WERI-Rb-1 (cell line): ENCODE data around the gene SLU7.

Experiments used
- DNase-seq: peaks from one replicate; pipeline ENCODE4 v3.0.0-alpha.2; 2020
- H3K27ac ChIP-seq: fragments of 250-450 bp; sonication (Bioruptor Pico); 2 replicates; pipeline ENCODE4 v1.5.1; 2020; ENCODE audit warnings: mild to moderate bottlenecking, moderate library complexity
- H3K27me3 ChIP-seq: fragments of 250-450 bp; sonication (Bioruptor Pico); 2 replicates; pipeline ENCODE4 v1.5.1; 2021; ENCODE audit warnings: mild to moderate bottlenecking, low read depth, moderate library complexity; ENCODE audit not compliant: insufficient read depth, severe bottlenecking
- H3K36me3 ChIP-seq: fragments of 250-450 bp; sonication (Bioruptor Pico); 2 replicates; pipeline ENCODE4 v1.5.1; 2020; ENCODE audit warnings: mild to moderate bottlenecking, moderate library complexity
- H3K4me3 ChIP-seq: 2 replicates; pipeline ENCODE4 v1.5.1; 2011; ENCODE audit warnings: low read depth, mild to moderate bottlenecking, control low read depth, low read length
- H3K9me3 ChIP-seq: fragments of 250-450 bp; sonication (Bioruptor Pico); 2 replicates; pipeline ENCODE4 v1.5.1; 2021; ENCODE audit warnings: mild to moderate bottlenecking, moderate library complexity; ENCODE audit not compliant: severe bottlenecking
- TF ChIP-seq, protein P1 (sequence below): IDR thresholded peaks from 2 replicates; pipeline ENCODE4 v1.5.1; 2011; ENCODE audit warnings: low read depth, mild to moderate bottlenecking, control low read depth, inconsistent platforms, low read length

SLU7 gene

DNA sequence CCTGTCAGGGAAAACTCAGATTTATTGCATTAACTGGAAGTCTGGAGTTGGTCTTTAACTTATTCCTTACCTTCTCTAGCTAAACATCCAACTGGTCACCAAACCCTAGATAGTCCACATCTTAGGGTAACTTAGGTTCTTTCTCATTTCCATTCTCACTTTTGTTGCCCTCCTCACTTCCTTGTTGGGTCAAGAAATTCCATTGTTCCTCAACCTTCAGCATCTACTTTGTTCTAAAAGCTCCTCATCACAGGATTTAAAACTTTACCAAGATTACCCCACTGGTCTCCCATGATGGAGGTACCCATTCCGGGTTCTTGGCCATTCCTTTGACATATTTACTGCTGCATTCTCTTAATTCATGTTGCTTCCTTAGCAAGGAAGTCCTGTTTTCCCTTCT is 34.9 kb upstream of the SLU7 start:
- DNase-seq = no peak
- Histone ChIP-seq H3K36me3 (no peaks in the 10 kb centered on the region), H3K9me3 (peaks cover 3% of the 10 kb centered on the region), H3K27ac (no peak overlapping the region), H3K4me3 (no peak overlapping the region), H3K27me3 (no peaks in the 10 kb centered on the region)
- TF ChIP-seq, protein P1, sequence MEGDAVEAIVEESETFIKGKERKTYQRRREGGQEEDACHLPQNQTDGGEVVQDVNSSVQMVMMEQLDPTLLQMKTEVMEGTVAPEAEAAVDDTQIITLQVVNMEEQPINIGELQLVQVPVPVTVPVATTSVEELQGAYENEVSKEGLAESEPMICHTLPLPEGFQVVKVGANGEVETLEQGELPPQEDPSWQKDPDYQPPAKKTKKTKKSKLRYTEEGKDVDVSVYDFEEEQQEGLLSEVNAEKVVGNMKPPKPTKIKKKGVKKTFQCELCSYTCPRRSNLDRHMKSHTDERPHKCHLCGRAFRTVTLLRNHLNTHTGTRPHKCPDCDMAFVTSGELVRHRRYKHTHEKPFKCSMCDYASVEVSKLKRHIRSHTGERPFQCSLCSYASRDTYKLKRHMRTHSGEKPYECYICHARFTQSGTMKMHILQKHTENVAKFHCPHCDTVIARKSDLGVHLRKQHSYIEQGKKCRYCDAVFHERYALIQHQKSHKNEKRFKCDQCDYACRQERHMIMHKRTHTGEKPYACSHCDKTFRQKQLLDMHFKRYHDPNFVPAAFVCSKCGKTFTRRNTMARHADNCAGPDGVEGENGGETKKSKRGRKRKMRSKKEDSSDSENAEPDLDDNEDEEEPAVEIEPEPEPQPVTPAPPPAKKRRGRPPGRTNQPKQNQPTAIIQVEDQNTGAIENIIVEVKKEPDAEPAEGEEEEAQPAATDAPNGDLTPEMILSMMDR = no peak

DNA sequence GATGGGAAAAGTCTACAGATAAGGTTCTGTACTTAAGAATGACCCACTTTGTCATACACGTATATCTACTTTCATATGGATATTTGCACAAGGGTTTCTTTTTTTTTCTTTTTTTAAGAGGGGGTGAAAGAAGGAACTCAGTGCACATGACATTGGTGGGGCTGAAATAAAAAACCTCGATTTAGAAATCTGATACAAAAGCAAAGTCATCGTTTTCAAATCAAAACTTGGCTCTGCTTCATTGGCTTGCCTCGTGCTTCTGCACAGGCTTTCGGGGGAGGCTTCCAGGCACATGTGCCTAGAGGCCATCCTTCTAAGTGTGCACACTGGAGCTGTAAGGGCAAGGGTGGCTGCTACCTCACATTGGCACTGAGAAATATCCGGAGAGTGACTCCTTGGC is 33.9 kb upstream of the SLU7 start:
- no peak overlapping the region for H3K4me3 ChIP-seq
- no peaks in the 10 kb centered on the region for H3K36me3 ChIP-seq
- DNase-seq = no peak
- TF ChIP-seq, protein P1 = no peak
- H3K27ac ChIP-seq = no peak overlapping the region
- no peaks in the 10 kb centered on the region for H3K27me3 ChIP-seq
- peaks cover 3% of the 10 kb centered on the region for H3K9me3 ChIP-seq

DNA sequence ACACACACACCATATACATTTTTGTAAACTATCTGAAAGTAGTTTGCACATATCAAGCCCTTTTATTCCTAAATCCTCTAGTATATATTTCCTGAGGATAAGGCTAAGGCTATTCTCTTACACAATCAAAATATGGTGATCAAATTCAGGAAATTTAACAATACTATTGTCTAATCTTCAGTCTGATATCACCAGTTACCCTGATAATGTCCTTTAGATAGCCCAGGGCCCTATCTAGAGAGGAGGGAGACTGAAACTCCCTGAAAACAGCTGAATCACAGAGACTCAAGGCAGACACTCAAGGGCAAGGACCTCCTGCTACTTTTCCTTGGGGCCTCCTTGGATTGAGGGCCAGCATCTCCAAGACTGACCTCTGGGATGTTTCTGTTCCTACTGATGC is 33.2 kb upstream of the SLU7 start:
- H3K9me3 ChIP-seq = peaks cover 6% of the 10 kb centered on the region
- no peaks in the 10 kb centered on the region for H3K36me3 ChIP-seq
- no peak for DNase-seq
- no peak overlapping the region for H3K4me3 ChIP-seq
- H3K27ac ChIP-seq = no peak overlapping the region
- TF ChIP-seq, protein P1 = no peak
- no peaks in the 10 kb centered on the region for H3K27me3 ChIP-seq

DNA sequence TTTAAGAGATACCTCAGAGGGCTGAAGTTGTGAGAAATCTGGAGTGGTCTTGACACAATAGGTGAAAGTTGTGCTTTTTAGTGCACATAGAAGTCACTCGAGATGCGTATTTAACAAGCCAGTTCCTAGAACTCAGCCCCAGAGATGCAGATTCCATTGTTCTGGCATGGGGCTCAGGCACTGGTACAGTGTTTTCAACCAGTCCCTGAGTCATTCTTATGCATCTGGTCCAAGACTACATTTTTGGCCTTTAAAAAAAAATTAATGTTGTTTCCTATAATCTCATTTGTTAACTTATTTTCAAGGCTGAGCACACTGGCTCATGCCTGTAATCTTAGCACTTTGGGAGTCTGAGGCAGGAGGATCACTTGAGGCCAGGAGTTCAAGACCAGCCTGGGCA is 32.4 kb upstream of the SLU7 start:
- TF ChIP-seq, protein P1 = no peak

DNA sequence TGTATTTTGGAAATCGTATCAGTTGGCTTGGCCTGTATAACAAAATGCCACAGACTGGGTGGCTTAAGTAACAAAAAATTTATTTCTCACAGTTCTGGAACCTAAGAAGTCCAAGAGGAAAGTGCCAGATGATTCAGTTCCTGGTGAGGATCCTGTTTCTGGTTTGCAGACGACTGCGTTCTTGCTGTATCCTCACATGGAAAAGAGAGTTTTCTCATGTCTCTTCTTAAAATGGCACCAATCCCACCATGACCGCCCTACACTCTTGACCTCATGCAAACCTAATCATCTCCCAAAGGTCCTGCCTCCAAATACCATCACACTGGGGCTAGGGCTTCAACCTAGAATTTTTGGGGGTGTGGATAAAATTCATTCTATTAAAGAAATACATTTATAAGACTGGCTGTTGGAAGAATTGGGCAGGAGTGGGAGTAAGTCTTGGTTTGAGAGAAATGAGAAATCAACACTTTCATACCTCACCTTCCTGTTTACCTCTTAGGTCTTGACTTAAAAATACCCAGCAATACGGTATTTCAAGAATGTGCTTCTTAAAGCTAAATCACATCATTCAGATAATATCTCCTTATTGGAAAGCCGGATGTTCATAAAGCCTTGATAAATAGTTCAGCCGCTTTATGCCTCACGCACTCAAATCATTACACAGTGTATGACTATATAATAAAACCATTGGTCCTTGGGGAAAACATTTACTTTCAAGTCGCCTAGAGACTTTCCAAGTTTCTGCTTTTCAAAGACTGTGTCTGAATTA is 31.5 kb upstream of the SLU7 start:
- DNase-seq = no peak
- Histone ChIP-seq H3K4me3 (no peak overlapping the region), H3K9me3 (peaks cover 6% of the 10 kb centered on the region), H3K27ac (no peak overlapping the region), H3K36me3 (no peaks in the 10 kb centered on the region), H3K27me3 (no peaks in the 10 kb centered on the region)
- TF ChIP-seq, protein P1 = no peak

More for the DNA sequence above, 32.4 kb upstream of the SLU7 start:
- Histone ChIP-seq H3K27ac (no peak overlapping the region), H3K4me3 (no peak overlapping the region), H3K27me3 (no peaks in the 10 kb centered on the region), H3K9me3 (peaks cover 6% of the 10 kb centered on the region), H3K36me3 (no peaks in the 10 kb centered on the region)
- no peak for DNase-seq

DNA sequence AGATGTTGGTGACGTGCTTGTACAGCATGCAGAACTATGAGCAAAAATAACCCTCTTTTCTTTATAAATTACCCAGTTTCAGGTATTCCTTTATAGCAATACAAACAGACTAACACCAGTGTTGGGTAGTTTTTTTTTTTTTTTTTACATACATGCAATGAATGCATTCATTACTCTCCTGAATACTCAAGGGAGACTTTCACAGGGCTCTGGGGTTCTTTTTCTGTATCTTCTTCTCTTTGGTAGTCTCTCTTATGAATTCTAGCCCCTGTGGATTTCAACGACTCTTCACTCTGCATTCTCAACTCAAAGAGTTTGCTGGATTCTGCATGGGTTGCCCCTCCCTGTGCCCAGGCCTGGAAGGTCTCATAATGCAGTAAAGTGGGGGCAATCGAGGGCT is 30.6 kb upstream of the SLU7 start:
- H3K4me3 ChIP-seq = no peak overlapping the region
- no peaks in the 10 kb centered on the region for H3K36me3 ChIP-seq
- H3K9me3 ChIP-seq = peaks cover 9% of the 10 kb centered on the region
- H3K27me3 ChIP-seq = no peaks in the 10 kb centered on the region
- no peak overlapping the region for H3K27ac ChIP-seq
- TF ChIP-seq, protein P1 = no peak
- DNase-seq = no peak
